Right cardiac atrium (tissue), 5 donors: ENCODE results near the gene ANKMY1. TPM values are rescaled to one million over a fixed set of nuclear protein-coding genes. Genes with fewer than 3 reads are reported as not detected.
"Not testable (repeated sequence)": the region's sequence is repeated elsewhere in the genome, so short reads cannot be mapped to it uniquely, and the experiment has no call there.

Experiments
- ATAC-seq, 2 donors: fragments of 200-7000 bp; cut with Tn5 transposase; one replicate each; pipeline versions ENCODE4 v1.8.0 to v1.9.1; 2020; ENCODE audit warnings: moderate library complexity in 2 of 2, mild to moderate bottlenecking in 1 of 2
- DNase-seq, 3 donors: peaks; one replicate each; pipeline ENCODE4 v3.0.0-alpha.2; 2020
- H3K27ac ChIP-seq: one replicate; pipeline ENCODE4 v1.5.1; 2013; ENCODE audit warnings: mild to moderate bottlenecking, low read length, control low read depth, moderate library complexity
- H3K27me3 ChIP-seq: one replicate; pipeline ENCODE4 v1.6.1; 2013; ENCODE audit not compliant: control insufficient read depth, insufficient read depth
- H3K4me1 ChIP-seq: one replicate; pipeline ENCODE4 v1.6.1; 2013; ENCODE audit warnings: low read length; ENCODE audit not compliant: control insufficient read depth, insufficient read depth
- H3K4me3 ChIP-seq: one replicate; pipeline ENCODE4 v1.5.1; 2013; ENCODE audit warnings: low read length, control low read depth
- H3K9me3 ChIP-seq: one replicate; pipeline ENCODE4 v1.6.1; 2013; ENCODE audit warnings: low read length; ENCODE audit not compliant: control insufficient read depth
- WGBS: extraction: QIAGEN DNeasy Blood & Tissue Kit; methylation state at CpG from one replicate; pipeline ENCODE4 v1.1.7; 2013; 5-methylcytosine and 5-hydroxymethylcytosine counted together
- intact Hi-C, 4 donors: fragments of 100-400 bp; cut with DNase I; formaldehyde crosslinking; loops; one replicate each; pipeline versions ENCODE4 v1.11.0 to v1.14.0; 2022 to 2023
- polyA plus RNA-seq: library from polyadenylated mRNA; stranded (reverse); fragments of 200-250 nt; gene quantifications from one replicate; pipeline ENCODE4 v1.2.3, GENCODE V29; 2013
- total RNA-seq, 4 donors: library from RNA; stranded (reverse); fragmentation: NEBNext Ultra II Directional; extraction: Animal tissue kit (Norgen Biotek cat#: 25700); gene quantifications; one replicate each; pipeline ENCODE4 v1.2.1, GENCODE V29; 2021
- donor health status: healthy with polysubstance abuse.
- donor health status: DM: no; HTN: yes; CAD: no.
- donor health status: DM: no; HTN: no; CAD: no.
- donor health status: DM: no; HTN: yes; CAD: no; lungs with severe emphysema.
- donor health status: DM: yes; HTN: yes; CAD: no.

ANKMY1 gene
- total and polyA plus RNA-seq, 5 donors = 3.5 to 8.0 (median 7.6) TPM

DNA sequence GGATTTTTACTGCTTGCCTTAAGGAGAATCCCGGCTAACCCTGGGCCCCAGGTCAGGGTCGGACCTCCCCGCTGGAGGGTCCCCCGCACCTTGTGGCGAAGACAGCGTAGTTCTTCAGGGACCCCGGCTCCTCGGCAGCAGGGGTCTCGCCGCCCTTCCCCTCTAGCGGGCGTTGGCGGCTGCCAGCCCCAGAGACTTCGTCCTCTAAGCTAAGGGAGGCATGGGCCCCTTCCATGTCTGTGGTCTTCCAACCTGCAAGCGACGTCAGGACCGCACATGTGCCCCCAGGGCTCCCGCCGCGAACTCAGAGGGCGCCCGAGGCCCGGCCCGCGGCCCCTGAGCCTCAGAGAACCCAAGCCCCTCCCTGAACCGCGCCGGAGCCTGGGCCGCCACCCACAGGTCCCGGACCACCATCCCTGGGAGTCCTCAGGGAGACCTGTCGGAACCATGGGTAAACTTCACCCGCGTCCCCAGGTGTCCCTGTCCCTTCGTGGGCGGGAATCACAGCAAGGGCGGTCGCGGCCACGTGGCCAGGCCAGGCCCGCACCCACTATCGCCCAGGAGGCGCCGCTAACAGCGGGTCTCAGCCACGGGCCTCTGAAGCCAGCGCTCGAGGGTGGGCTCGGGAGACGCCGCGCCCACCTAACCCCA is 562 bp downstream of the ANKMY1 start:
- Histone ChIP-seq H3K27me3 (no peaks in the 10 kb centered on the region), H3K4me3 (peak overlapping the region; percentile 47), H3K27ac (no peak overlapping the region), H3K4me1 (peaks cover 4% of the 10 kb centered on the region), H3K9me3 (no peaks in the 10 kb centered on the region)
- intact Hi-C loops = no loop called here
- DNase-seq (peak; percentile 27 to 64 (median 56)), ATAC-seq (no peak)
- 22% methylated on average over 51 of the region's 51 CpGs for WGBS

DNA sequence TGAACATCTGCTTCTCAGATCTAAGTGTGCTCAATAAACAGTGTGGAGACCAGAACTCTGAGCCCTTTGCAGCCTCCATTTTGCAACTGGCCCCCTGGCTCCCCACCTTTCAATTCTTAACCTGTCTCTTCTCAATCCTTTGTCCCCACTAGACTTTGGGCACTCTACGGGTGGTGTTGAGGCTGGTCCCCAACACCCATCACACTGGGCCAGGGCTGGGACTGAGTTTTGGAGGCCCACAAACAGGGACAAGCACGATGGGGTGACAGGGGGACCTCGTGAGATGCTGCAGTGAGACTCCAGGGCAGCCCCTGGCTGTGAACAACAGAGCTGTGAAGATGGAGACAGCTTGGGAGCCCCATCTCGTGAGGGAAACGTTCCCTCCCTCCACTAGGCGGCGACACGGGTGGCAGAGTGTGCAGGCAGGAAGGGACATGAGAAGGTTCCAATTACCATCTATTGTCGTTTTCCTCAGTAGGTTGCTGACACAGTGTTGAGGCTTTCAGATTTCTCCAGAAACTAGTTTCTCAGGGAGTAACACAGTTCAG is 1.2 kb downstream of the ANKMY1 start:
- intact Hi-C loops = no loop called here
- no peaks in the 10 kb centered on the region for H3K27me3 ChIP-seq
- no peaks in the 10 kb centered on the region for H3K9me3 ChIP-seq
- H3K27ac ChIP-seq = no peak overlapping the region
- peaks cover 4% of the 10 kb centered on the region for H3K4me1 ChIP-seq
- DNase-seq = peak; percentile 31 to 68 (median 66)
- 61% methylated on average over 9 of the region's 9 CpGs for WGBS
- no peak for ATAC-seq
- no peak overlapping the region for H3K4me3 ChIP-seq

DNA sequence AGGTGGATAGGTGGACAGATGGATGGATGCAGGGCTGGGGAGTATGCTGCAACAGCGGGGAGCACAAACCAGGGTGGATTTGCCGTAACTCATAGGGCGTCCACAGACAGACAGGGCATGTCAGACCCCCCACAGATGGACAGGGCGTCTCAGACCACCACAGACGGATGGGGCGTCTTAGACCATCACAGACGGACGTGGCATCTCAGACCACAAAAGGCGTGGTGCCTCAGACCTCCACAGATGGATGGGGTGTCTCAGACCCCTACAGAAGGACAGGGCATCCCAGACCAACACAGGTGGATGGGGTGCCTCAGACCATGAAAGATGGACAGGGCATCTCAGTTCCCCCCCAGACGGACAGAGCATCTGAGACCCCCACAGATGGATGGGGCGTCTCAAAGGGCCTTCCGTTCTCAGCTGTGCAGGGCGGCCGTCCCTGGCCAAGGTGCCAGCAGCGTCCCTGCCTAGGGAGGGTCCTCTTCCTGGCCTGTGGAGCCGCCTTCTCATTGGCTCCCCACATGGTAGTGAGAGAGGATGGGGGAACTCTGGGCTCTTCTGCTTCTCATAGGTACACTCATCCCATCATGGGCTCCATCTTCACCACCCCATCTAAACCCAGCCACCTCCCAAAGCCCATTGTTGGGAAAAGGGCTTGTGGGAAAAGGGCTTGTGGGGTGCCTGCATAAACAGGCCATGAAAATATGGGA is 2.1 kb downstream of the ANKMY1 start:
- no peak overlapping the region for H3K4me3 ChIP-seq
- no peak for ATAC-seq
- 94% methylated on average over 16 of the region's 16 CpGs for WGBS
- intact Hi-C loops = no loop called here
- DNase-seq = peak in 1 of 3 donors; percentile 19
- H3K4me1 ChIP-seq = peaks cover 4% of the 10 kb centered on the region
- H3K27me3 ChIP-seq = no peaks in the 10 kb centered on the region
- H3K27ac ChIP-seq = no peak overlapping the region
- H3K9me3 ChIP-seq = no peaks in the 10 kb centered on the region

DNA sequence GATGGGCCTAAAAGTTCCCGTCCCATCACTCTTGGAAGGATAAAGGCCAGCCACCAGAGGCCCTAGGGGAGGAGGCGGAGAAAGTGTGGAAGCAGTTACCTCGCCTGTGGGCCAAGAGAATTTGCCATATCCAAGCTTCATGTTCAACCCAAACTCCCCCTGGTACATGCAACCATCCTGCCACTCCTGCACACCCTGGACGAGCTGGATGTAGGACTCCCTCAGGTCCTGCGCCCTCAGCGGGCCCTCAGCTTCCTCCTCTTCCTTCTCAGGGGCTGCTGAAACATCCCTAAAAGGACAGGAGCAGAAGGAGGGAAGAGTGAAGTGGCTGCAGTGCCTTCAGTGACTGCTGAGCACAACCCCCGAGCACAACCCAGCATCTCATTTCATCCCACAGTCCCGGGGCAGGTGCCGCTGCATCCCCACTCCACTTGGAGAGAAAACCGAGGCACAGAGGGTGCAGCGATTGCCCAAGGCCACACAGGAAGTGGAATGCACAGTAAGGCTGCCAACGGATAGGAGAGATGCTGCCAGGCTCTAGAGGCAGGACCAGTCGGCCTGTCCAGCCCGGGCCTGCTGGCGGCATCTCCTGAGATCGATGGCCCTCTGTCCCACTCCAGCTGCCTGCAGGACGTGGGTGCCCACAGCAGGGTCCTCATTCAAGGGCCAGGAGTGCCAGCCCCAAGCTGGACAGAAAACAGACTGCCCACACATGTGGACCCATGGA is 2.9 kb downstream of the ANKMY1 start:
- intact Hi-C loops = no loop called here
- WGBS = 92% methylated on average over 17 of the region's 17 CpGs
- Histone ChIP-seq H3K9me3 (no peaks in the 10 kb centered on the region), H3K4me3 (no peak overlapping the region), H3K27ac (no peak overlapping the region), H3K27me3 (no peaks in the 10 kb centered on the region), H3K4me1 (peaks cover 4% of the 10 kb centered on the region)
- DNase-seq (peak in 2 of 3 donors; percentile 36 to 43), ATAC-seq (no peak)

DNA sequence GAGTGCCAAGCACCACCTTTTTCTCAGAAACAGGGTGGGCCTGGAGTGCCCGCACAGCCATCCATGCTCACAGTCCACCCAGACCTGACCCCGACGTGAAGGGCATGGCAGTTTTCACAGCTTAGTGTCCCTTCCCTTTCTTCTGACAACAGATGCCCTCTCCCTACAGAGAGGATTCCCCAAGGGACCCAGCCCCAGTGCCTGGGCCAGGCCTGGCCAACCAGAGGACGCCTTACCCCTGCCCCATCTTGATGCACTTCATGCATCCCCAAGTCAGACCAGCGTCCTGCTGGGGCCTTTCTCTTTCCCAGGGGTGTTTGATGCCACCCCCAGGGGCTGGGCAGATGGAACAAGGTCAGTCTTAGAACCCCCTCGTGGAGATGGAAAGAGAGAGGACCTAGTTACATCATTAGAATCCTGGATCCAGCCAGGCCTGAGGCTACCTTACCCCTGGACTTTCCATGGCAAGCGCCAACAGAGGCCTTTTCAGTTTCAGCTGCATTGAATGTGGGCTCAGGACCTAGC is 3.8 kb downstream of the ANKMY1 start:
- DNase-seq (no peak), ATAC-seq (no peak)
- intact Hi-C loops = no loop called here
- Histone ChIP-seq H3K4me3 (no peak overlapping the region), H3K27ac (no peak overlapping the region), H3K27me3 (no peaks in the 10 kb centered on the region), H3K9me3 (no peaks in the 10 kb centered on the region), H3K4me1 (no peaks in the 10 kb centered on the region)
- 84% methylated on average over 7 of the region's 7 CpGs for WGBS

DNA sequence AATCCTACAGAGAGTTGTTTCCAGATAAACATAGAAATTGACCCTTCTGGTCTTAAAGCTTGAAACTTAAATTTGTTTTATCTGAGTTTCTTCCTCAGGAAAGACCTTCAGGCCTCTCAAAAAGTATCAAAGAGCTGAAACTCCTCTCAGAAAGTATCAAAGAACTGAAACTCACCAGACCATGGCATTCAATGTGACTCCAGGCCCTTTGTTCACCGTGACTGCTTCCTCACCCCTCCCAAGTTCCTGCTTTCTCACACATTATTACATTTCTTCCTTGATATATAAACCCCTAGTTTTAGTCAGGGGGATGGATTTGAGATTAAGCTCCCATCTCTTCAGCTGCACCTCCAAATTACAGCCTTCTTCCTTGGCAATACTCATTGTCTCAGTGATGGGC is 6.0 kb downstream of the ANKMY1 start:
- Histone ChIP-seq H3K4me1 (no peaks in the 10 kb centered on the region), H3K9me3 (no peaks in the 10 kb centered on the region), H3K27me3 (no peaks in the 10 kb centered on the region), H3K4me3 (no peak overlapping the region), H3K27ac (no peak overlapping the region)
- DNase-seq (no peak), ATAC-seq (no peak)
- WGBS = 46% methylated on average over 1 of the region's 1 CpG
- intact Hi-C loops = no loop called here

DNA sequence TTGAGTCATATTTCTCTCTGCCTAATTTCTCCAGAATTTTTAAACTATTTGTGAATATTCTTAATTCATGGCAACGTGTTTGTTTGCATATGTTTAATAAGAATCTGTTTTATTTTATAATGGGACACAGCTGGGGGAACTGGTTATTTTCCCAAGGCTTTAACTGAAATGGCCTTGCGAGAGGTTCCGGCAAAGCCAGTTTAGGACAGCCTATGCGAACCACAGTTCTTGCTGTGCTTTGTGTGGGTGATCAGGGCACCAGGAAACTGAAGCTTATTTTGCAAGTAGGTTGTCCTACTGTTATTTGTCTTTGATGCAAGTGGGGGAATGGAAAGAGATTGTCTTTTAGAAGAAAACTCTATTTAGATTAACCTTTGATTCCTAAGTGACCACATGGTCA is 6.5 kb downstream of the ANKMY1 start:
- Histone ChIP-seq H3K9me3 (no peaks in the 10 kb centered on the region), H3K27ac (no peak overlapping the region), H3K27me3 (no peaks in the 10 kb centered on the region), H3K4me1 (no peaks in the 10 kb centered on the region), H3K4me3 (no peak overlapping the region)
- 96% methylated on average over 4 of the region's 4 CpGs for WGBS
- ATAC-seq = no peak
- intact Hi-C loops = no loop called here
- DNase-seq = no peak

DNA sequence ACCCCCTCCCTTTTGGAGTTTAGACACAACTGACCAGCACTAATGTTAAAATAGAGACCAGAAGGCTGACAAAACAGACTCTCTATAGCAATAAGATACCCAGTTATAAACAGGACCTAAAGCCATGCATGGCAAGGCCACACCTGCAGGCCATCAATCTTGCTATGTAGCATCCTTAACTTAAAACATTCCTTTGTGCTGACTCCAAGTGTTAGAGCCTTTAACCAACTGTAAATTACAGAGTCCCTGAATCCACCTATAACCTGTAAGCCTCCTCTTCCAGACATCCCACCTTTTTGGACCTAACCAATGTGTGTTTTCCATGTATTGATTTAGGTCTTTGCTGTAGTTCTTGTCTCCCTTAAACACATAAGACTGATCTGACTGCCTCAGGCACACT is 17.9 kb downstream of the ANKMY1 start:
- Histone ChIP-seq H3K4me3 (no peak overlapping the region), H3K4me1 (no peaks in the 10 kb centered on the region), H3K27me3 (no peaks in the 10 kb centered on the region), H3K9me3 (no peaks in the 10 kb centered on the region), H3K27ac (no peak overlapping the region)
- DNase-seq (no peak), ATAC-seq (no peak)
- intact Hi-C loops = no loop called here

DNA sequence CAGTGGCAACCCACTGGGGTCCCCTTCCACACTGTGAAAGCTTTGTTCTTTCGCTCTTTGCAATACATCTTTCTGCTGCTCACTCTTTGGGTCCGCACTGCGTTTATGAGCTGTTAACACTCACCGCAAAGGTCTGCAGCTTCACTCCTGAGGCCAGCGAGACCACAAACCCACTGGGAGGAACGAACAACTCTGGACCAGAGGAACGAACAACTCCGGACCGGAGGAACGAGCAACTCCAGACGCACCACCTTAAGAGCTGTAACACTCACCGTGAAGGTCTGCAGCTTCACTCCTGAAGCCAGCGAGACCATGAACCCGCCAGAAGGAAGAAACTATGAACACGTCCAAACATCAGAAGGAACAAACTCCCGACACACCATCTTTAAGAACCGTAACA is 18.7 kb downstream of the ANKMY1 start:
- H3K27me3 ChIP-seq, H3K27ac ChIP-seq, DNase-seq, ATAC-seq, H3K4me1 ChIP-seq, intact Hi-C loops, H3K4me3 ChIP-seq, H3K9me3 ChIP-seq: not testable (repeated sequence)
- 96% methylated on average over 17 of the region's 17 CpGs for WGBS

DNA sequence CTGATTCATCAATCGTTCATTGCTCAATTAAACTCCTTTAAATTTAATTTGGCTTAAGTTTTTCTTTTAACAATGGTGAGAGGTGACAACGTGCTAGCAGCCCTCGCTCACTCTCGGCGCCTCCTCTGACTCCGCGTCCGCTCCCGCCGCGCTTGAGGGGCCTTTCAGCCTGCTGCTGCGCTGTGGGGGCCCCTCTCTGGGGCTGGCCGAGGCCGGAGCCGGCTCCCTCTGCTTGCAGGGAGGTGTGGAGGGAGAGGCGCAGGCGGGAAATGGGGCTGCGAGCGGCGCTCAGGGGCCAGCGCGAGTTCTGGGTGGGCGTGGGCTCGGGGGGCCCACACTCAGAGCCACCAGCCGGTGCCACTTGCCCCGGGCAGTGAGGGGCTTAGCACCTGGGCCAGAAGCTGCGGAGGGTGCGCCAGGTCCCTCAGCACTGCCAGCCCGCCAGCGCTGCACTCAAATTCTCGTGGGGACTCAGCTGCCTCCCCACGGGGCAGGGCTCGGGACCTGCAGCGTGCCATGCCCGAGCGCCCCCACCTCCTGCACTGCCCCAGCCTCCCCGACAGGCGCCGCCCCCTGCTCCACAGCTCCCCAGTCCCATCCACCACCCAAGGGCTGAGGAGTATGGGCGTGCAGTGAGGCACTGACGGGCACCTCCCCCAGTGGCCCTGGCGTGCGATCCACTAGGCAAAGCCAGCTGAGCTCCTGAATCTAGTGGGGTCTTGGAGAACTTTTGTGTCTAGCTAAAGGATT is 19.6 kb downstream of the ANKMY1 start:
- H3K27ac ChIP-seq = no peak overlapping the region
- no peak for DNase-seq
- intact Hi-C loops = no loop called here
- H3K4me1 ChIP-seq = no peaks in the 10 kb centered on the region
- H3K27me3 ChIP-seq = no peaks in the 10 kb centered on the region
- H3K4me3 ChIP-seq = no peak overlapping the region
- no peaks in the 10 kb centered on the region for H3K9me3 ChIP-seq
- WGBS = 97% methylated on average over 43 of the region's 43 CpGs
- no peak for ATAC-seq
